Stimulated activated CD8-positive, alpha-beta memory T cell treated with anti-CD3 and anti-CD28 coated beads, Interleukin-2, amount 100 ng/mL, for 48 hours (primary cell): Measurements from ENCODE around the gene GPR157.
"Not testable (repeated sequence)": the region's sequence is repeated elsewhere in the genome, so short reads cannot be mapped to it uniquely, and the experiment has no call there.

Source experiments
- DNase-seq, 2 donors: peaks; one replicate each; pipeline ENCODE4 v3.0.0-alpha.2; 2020; ENCODE audit warnings: low read depth in 2 of 2

GPR157 gene

GRCh38 chr1:9118186-9118585 is 10.7 kb downstream of the GPR157 start:
- DNase-seq = no peak

DNA sequence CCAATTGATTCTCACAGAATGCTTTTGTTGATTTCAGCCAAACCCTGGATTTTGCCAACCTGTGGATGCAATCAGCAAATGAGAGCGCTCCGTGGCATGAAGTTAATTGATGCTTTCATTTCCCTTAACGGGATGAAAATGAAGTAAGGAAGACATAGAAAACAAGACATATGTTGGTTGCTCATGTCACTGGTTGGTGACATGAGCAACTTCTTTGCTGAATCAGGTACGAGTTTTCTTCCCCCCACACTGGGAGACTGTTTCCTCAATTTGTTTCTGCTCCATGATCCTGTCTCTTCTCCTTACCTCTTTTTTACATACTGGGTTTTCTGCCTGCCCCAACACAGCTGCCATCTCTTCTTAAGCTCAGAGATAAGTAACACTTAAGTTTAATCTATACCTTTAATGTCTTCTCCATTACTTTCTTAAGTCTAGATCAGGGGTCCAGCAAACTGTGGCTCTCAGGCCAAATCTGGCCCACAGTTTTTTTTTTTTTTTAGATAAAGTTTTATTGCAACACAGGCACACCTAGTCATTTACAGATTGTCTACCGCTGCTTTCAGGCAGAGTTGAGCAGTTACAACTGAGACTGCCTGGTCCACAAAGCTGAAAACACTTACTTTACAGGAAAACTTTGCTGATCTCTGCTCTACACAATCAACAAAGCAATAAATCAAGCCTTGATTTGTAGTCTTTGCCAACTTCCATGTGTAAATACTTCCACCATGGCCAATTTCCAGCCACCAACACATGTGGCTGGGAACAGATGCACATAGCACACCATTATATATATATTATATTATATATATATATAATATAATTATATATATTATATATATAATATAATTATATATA is 13.3 kb downstream of the GPR157 start:
- DNase-seq = no peak

- no peak for DNase-seq
Observed at GRCh38 chr1:9112961-9113880, 15.7 kb downstream of the GPR157 start.

GRCh38 chr1:9111957-9112356 is 16.9 kb downstream of the GPR157 start:
- DNase-seq = peak in 1 of 2 donors; percentile 9

DNA sequence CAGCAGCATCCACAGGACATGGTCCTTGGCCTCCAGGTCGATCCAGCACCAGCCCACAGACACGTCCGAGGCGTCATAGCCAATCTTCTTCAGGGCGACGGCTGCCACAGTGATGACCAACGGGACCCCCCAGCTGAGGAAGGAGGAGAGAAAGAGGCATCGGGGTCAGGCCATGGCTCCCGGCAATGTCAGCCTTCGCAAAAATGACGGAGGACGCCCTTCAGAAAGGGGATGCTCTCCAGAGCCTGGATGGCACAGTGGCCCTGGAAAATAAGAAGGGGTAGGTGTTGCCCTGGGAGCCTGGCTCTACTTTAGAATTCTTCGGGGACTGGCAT is 17.6 kb downstream of the GPR157 start:
- no peak for DNase-seq

- DNase-seq = peak; percentile 81
Observed at GRCh38 chr1:9110669-9111356, 18.1 kb downstream of the GPR157 start.

DNA sequence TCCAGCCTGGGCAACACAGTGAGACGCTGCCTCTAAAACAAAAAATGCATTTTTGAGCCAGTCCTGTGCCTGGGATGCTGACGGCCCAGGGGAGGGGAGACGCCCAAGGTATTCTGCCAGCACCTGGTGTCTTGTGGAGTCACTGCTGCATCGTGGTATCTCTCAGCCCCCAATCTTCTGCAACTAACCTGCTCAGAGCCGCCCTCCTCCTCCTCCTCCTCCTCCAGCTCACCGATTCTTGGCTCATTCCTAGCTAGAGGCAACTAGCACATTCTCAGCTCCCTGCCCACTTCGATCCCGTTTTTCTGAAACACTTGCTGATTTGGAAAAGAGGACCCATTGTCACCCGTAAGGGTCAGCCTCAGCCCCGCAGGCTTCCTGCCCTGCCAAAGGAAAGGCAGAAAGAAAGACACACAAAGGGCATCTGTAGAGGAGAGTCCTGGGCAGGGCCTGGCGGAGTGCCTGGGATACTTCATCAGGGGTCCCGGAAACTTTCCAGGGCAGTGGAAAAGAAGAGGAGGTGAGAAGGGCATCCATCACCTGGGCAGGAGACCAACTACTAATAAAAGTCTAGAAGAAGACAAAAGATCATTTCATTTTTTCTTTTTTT is 20.7 kb downstream of the GPR157 start:
- DNase-seq = no peak

DNA sequence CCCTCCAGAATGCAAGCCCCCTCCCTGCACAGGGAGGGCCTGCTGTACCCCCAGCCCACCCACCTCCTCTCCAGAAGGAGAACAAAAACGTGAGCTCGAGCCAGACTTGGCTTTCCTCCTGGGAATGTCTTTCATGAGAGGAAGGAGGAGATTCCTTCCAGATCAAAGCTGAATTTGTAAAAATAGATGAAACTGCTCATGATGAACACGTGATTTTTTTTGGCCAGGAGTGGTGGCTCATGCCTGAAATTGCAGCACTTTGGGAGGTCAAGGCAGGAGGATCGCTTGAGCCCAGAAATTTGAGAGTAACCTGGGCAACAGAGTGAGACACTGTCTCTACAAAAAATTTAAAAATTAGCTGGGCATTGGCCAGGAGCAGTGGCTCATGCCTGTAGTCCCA is 21.8 kb downstream of the GPR157 start:
- no peak for DNase-seq

DNA sequence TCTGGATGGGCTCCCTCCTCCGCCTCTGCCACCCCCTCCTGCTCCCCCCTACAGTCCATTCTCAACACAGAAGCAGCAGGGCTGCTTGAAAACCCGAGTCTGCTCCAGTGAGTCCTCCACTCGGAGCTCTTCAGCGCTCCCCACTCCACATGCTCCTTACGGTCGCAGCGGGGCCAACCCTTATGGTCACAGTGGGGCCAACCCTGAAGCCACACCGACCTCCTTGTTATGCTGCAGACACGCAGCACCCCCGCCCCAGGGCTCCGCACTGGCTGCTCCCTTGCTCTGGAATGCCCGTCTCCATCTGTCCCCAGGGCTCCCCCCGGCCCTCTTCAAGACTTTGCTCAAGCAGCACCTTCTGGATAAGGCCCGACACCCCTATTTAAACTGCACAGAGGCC is 22.6 kb downstream of the GPR157 start:
- no peak for DNase-seq

DNA sequence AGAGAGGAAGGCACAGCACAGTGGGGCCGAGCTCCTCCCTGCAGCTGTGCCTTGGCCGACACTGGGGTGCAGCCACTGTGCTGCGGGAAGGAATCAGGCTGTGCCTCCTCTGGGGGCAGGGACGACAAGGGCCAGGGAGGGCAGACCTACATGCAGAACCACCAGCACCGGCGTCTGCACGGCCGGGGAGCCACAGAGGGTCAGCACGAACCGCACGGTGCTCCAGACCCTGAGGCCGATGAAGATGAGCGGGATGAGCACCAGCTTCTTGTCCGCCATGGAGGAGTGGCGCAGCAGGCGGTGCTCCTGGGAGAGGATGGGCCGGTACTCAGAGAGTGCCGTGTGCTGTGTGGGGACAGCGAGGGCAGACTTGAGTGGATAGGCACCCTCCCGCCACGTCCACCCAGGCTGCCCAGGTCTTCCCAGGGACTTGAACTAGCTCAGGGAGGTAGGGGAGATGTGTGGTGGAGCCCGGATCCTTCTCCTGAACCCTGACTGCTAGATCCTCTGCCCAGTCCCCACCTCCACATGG is 23.5 kb downstream of the GPR157 start:
- no peak for DNase-seq

DNA sequence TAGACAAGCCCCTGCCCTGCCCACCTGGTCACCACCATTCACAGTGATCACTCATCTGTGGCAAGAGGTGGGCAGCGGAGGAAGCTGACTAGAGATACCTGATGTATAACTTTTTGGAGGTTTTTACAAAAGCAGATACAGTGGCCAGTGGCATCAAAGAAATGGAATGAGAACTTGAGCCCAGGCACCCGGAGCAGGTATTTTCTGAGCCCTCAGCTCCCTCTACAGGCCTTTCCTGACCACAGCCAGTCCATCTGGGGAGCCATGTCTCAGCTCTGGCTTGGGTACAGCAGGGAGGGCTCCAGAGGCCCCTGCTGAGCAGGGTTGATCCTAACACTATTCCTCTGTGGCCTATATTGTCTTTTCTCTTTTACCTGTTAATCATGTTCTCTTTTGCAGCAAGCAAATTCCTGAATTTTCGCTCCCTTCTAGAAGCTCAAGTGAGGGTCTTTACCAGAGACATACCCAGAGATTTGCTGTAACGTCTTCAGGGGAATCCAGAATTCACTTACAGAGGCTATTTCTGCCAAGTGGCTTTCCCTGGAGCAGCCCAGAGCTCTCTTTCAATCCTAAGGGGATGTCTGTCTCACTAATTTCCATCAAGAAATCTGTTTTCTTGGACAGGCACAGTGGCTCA is 27.3 kb downstream of the GPR157 start:
- DNase-seq = no peak

DNA sequence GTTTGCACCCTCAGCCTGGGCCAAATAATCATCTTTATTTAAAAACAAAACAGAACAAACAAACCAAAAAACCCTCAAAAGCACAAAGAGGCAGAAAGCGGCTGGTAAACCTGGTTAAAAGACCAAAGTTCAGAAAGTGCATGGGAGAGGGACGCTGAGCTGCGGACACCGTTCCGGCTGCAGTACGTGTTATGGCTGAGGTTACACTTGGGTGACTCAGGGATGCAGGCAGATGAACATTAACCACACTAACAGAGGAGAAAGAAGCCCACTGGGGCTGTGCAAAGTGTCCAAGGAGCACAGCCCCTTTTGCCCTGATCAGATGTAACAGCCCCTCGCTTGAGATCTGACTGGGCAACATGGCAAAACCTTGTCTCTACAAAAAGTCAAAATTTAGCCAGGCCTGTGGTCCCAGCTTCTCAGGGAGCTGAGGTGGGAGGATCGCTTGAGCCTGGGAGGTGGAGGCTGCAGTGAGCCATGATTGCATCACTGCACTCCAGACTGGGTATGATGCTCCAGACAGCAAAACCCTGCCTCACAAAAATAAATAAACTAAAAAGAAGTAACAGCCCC is 28.3 kb downstream of the GPR157 start:
- no peak for DNase-seq

DNA sequence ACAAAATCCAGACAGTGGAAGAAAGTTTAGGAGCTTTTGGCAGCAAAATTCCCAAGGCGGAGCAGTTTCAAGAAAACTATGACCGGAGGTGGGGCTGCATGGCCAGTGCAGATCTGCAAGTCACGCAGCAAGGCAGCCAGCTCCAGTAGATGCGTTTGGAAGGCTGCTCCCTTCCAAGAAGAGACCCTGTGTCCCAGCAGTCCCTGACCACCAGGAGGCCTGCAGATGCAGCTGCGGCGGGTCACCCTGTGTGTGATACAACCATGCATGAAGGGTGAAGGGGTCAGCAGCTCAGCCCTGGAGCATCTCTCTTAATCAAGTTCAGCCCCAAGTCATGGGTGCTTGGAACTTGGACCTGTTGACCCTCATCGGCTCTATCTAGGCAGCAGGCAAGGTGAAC is 29.3 kb downstream of the GPR157 start:
- DNase-seq = no peak

DNA sequence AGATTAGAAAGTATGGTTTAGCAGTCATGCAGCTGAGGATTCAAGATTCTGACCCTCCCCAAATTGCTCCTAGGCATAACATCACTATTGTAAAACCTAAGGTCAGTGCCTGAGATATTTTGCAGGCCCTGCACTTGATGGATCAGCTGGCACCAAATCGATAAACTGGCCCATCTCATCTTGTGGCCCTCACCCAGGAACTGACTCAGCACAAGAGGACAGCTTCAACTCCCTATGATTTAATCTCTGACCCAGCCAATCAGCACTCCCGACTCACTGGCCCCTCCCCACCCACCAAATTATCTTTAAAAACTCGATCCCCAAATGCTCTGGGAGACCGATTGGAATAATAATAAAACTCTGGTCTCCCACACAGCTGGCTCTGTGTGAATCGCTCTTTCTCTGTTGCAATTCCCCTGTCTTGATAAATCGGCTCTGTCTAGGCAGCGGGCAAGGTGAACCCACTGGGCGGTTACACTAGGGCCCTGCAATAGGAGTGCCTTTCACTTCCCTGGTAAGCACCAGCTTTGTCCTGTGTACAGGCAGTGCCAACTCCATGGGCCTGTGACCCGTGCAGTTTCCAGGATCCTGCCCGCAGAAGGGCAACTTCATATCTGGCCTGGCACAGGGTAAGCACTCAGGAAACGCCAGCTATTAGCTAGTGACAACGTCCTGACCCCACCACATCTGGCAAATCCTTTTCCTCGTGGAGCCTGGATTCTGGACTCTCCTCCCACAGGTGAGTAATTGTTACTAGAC is 30.8 kb downstream of the GPR157 start:
- DNase-seq = no peak

DNA sequence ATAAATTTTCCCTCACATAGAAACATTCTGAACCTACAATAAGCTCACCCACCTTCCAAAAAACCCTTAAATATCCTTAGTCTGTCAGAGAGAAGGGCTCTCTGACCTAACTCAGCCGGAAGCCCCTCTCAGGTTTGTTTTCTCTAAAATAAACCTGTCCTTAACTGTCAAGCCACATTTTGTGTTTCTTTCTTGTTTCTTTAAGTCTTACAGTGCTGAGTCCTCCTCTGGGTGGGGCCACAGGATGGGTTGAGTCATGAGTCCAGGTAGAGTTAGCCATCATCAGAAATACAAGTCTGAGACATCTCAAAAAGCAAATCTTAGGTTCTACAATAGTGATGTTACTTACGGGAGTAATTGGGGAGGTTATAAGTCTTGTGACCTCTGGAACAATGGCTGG is 33.1 kb downstream of the GPR157 start:
- no peak for DNase-seq

- DNase-seq = not testable (repeated sequence)
Observed at GRCh38 chr1:9093996-9094595, 34.8 kb downstream of the GPR157 start.

- DNase-seq = no peak
Observed at GRCh38 chr1:9093581-9093980, 35.3 kb downstream of the GPR157 start.

GRCh38 chr1:9093091-9093490 is 35.8 kb downstream of the GPR157 start:
- no peak for DNase-seq

DNA sequence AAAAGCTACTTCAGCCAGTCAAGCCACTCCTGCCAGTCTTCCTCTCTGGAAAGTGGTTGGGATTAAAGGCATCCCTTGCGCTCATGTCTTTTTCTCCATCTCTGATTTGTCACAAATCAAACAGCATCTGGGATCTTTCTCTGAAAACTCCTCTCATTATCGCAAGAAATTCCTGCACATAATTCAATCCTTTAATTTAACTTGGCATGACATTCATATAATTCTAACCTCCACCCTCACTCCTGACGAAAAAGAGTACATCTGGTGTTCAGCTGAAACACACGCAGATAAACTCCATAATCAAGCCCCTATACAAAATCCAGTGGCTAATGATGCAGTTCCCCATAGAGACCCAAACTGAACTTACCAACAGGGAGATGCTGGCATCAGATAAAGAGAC is 40.1 kb downstream of the GPR157 start:
- DNase-seq = no peak
